Endometrium (tissue), 2 donors: ENCODE results near the gene ADAM17.

Experiments used
- FAIRE-seq: peaks from 2 replicates; lab custom pipeline; 2012; peaks lifted over from hg19 to GRCh38; lab: Jason Lieb, UNC
- donor health status: control.
- donor health status: control.

Gene ADAM17

DNA sequence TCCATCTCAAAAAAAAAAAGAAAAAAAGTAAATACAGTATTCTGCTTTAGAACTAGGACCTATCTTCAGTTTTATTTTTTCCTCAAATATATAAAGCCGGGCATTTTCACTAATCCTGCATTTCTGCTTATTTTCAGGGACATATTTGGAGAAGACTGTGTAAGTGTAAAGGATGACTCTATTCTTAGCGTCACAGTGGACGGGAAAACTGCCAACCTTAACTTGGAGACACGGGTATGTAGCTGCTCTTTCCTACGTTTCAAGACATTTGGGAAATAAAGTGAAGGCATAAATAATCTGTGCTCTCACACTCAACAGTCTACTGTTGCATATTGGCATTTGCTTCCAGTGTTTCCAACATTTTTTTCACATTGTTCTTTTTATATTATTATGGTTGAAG lies 84.4 kb downstream of the ADAM17 start:
- FAIRE-seq = no peak

DNA sequence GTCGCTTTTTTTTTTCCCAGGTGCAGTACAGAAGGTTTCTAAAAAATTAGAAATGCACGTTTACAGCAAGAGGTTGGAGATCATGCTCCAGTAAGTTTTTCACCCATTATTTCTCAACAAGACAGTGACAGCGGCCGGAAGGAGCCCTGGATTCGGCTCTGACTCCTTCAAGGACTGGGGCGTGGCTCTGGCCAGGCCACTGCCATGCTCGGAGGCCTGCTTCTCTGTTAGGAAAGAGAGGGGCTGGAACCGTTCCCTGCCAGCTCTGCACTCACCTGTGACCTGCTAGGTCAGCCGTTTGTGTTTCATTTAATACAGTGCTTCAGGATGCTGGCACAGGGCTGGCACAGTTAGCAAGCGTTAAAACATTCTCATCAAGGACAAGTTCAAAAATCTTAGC lies 87.9 kb downstream of the ADAM17 start:
- FAIRE-seq = no peak

DNA sequence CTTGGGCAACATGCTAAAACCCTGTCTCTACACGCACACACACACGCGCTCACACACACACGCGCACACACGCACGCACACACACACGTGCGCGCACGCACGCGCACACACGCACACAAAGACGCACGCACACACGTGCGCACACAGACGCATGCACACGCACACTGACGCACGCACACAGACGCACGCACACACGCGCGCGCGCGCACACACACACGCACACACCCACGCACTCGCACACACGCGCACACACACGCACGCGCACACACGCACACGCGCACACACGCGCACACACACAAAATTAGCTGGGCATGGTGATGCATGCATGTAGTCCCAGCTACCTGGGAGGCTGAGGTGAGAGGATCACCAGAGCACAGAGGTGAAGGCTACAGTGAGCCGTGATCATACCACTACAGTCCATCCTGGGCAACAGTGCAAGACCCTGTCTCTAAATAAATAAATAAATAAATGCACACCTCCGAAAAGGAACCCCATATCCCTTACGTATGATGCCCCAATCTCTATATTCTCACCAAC lies 89.4 kb downstream of the ADAM17 start:
- no peak for FAIRE-seq

DNA sequence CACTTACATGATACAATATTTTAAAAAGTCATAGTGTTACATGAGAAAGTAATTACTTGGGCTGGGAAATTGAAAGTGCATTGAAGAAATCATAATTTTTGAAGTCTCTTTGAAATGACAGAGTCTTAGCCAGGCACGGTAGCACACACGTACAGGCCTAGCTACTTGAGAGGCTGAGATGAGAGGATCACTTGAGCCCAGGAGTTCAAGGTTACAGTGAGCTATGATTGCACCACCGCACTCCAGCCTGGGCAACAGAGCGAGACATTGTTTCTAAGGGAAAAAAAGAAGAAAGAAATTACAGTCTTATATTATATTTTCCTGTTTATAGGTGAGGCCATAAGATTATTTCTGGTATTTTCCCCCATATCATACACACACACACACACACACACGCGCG lies 90.5 kb downstream of the ADAM17 start:
- FAIRE-seq = no peak

DNA sequence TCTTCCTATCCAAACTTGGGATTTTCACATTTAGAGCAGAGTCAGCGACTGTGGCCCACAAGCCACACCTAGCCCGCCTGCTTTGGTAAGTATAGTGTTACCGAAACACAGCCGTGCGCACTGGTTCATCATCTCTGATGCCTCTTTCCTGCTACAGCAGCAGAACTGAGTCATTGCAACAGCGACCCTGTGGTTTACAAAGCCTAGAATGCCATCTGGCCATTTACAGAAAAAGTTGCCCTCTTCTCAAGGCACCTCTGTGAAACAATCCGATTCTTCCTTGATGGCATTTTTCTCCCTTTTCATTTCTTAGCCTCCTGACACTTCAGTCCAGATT lies 92.0 kb downstream of the ADAM17 start:
- FAIRE-seq = no peak

DNA sequence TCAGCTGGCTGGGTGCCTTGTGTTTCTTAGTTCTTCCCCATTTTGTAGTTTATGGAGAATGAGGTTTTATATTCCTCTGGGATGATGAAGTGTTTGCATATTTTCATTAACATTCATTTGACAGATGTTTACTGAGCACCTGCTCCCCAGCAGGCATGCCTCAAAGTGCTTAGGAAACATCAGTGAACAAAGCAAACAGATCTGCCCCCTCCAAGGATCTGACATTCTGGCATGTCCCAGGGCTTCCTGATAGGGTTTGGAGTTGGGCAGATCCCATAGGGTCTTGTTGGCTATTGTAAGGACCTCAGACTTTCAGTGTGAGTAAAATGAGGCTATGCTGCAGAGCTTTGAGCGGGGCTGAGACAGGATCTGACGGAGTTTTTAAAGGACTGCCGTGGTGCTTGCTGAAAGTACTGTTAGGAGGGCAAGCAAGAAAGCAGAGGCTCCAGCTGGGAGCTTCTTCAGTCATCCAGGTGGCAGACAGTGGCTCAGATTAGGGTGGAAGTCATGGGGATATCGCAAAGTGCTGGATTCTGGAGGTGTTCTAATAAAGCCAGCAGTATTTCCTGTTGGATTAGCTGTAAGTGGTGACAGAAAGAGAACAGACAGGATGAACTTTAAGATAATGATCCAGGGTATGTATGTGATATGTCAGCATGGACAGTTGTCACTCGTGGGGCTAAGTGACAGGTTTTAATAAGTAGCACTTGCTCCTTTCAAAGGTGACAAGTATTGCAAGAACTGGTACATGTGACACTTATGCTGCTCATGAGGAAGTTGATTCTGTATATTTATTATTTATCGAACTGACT lies 92.5 kb downstream of the ADAM17 start:
- no peak for FAIRE-seq

DNA sequence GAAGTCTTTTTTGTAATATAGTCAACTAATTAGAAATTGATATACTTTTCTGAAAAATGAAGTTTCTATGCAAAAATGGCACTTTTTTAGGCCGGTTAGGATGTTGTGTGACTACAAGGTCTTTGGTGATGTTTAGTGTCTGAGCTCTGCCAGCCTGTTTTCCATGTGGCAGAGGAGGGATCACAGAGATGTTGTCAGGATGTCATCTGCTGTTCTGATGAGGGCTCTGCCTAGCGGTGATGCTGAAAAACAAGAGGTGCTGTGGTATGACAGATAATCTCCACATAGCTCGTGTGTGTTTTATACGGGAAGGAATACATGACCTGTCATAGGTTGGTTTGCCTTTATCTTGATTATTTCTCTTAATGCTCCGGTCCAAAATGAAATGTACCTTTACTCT lies 93.3 kb downstream of the ADAM17 start:
- FAIRE-seq = no peak

DNA sequence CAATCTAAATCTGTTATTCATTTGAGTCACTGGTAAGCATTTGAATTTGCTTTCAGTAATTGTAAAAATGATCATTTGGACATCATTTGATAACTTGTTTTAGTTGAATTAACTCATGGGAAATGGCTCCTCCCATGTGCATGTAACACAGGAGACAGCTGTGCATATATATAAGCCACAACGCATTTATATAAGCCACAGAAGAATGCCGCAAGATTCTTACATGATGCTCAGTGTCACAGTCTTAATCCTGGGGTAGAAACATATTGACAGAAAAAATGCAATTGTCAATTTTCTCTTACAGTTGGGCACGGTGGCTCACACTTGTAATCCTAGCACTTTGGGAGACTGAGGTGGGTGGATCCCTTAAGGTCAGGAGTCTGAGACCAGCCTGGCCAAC lies 94.6 kb downstream of the ADAM17 start:
- no peak for FAIRE-seq

DNA sequence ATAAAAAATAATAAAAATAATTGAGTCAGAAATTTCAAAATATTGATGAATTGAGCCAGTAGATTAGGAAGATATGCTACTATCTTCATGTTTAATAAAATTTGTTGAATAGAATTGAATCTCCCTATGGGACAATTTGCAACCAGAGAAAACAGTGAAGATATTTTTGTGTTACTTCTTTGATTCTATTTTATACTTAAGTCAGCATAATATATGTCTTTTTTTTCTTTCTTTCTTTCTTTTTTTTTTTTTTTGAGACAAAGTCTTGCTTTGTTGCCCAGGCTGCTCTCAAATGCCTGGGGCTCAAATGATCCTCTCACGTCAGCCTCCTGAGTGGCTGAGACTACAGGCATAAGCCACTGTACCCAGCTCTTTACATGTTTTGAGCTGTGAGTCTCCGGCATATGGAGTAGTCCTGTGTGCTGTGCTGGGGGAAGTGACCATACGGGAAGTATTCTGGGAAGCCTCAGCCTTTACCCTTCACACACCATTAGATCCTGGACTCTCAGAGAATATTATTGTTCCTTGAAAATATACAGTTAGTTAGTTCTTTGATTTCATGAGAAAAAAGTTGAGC lies 95.1 kb downstream of the ADAM17 start:
- FAIRE-seq = no peak

DNA sequence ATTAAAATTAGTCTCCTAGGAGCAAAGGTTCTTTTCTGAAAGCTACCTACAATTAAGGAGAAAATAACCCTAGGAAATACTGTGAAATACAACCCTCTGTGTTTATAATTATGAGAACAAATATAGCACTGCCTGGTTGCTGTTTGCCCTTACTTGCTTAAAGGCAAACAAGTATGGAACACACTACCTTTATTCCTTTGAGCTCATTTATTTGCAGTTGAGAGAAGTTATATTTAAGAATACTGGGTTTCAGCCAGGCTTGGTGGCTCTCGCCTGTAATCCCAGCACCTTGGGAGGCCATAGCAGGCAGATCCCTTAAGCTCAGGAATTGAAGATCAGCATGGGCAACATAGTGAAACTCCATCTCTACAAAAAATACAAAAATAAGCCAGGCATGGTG lies 104.4 kb downstream of the ADAM17 start:
- no peak for FAIRE-seq

DNA sequence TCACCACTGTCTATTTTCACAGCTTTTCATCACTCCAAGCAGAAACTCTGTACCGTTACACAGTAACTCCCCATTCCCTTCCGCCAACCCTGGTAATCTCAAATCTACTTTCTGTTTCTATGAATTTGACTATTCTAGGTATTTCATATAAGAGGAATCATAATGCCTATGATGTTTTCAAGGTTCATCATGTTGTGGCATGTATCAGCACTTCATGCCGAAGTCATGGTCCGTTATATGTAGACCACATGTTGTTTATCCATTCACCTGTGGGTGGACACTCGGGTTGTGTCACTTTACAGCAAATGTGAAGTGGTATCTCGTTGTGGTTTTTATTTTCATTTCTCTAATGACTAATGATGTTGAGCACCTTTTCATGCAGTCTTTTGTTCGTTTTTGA lies 110.5 kb downstream of the ADAM17 start:
- no peak for FAIRE-seq

DNA sequence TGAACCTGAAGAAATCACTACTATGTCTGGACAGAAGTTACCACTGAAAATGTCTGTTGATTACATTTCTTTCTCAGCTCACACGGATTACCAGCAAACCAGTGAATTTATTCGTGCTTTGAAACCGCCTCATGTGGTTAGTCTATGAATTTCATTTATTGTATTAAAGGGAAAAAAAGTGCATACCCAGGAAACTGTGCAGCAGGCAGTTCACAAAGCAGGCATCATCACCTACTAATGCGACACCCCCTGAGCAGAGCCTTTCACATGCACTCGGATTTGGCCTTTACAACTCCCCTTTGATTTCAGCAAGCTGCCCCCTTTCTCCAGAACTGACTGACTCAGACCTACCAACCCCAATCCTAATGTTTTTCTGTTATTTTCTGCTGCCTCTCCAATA lies 112.1 kb downstream of the ADAM17 start:
- no peak for FAIRE-seq

DNA sequence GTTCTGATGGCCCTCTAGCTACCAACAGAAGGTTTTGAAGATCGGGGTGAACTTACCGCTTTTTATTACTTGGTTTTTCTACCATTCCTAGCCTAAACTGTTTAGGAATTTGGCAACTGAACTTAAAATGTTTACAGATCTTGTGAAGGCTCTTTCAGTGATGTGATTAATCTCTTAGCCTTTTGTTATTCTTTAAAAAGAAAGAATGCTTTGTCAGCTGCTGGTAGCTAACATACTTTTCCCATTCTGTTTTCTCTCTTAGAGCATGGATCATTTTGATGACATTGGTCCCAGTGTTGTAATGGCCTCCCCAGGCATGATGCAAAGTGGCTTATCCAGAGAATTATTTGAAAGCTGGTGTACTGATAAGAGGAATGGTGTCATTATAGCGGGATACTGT lies 114.1 kb downstream of the ADAM17 start:
- FAIRE-seq = no peak

DNA sequence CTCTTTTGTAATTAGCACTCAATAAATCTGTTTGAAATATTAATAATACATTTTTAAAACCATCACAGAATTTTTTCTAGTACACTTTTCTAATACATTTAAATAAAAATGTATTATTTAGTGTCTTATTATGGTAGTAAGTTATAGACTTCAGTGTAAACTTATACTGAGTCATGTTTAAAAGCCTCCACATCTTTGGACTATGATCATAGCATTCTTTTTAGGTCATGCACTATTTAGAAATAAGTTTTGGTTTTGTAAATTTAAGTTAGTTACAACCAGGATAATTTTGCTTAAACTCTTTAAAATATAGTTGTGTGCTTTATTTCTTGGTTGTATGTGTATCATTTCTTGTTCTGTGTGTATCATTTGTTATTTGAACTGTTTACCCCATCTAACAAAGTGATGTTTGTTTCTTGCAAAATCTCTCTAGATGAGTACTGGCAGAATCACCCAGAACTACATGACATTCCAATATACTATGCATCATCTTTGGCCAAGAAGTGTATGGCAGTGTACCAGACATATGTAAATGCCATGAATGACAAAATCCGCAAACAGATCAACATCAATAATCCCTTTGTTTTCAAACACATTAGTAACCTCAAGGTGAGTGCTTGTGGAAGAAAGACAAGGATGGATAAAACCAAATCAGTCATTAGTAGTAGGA lies 115.4 kb downstream of the ADAM17 start:
- peak; percentile 8 for FAIRE-seq

DNA sequence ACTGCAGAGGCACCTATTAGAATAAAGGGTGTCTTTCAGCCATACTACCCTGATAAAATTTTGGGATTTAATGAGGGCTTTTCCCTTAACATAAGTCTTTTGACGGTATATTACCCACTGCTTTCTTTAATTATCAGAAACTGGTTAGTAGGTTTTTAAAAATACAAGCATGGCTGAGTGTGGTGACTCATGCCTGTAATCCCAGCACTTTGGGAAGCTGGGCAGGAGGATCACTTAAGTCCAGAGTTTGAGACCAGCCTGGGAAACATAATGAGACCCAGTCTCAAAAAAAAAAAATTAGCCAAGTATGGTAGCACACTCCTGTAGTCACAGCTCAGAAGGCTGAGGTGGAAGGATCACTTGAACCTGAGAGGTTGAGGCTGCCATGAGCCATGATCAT lies 116.1 kb downstream of the ADAM17 start:
- FAIRE-seq = no peak
